Measurements from ENCODE around the gene HOXB1. TPM values are rescaled to one million over a fixed set of nuclear protein-coding genes. Genes with fewer than 3 reads are reported as not detected.
A peak's percentile ranks its signal among the peaks of the same experiment; 100 is the strongest.

Gene HOXB1
- polyA plus RNA-seq, 4 donors = not detected

DNA sequence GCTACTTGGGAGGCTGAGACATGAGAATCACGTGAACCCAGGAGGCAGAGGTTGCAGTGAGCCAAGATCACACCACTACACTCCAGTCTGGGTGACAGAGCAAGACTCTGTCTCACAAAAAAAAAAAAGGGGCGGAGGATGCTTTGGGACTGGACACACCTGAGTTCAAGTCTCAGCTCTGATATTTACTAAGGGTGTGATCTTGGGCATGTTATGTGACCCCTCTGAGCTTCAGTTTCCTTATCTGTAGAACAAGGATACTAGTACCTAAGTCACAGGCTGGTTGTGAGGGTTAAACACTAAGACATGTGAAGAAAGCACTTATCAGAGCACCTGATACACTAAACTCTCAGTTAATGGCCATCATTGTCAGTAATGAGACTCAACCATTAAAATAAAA, 25.9 kb downstream of the HOXB1 start:
- no peaks in the 10 kb centered on the region for H3K4me1 ChIP-seq (ENCODE audit: control insufficient read depth in 3 of 3, insufficient read depth in 2 of 3, low read depth in 1 of 3, low read length in 2 of 3)
- FAIRE-seq = no peak

DNA sequence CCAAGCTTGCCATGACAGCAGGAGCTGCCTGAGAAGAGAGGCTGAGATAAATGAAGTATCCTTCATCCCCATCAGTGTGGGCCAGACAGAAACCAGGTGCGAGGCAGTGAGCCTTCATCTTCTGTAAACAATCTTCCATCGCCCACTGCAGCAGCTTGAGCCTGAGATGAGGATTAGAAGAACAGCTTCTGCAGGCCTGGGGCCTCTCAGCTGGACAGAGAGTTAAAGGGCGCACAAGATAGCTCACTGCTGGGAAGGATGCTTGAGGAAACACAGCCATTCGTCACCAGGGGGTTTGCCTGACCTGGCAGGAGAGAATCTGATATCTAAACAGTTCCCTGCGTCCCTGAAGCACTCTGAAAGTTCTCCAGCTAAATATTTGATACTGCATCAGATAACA, 27.1 kb downstream of the HOXB1 start:
- Histone ChIP-seq H3K36me3 (ENCODE audit: control insufficient read depth in 3 of 3, insufficient read depth in 2 of 3, low read depth in 1 of 3, low read length in 3 of 3) (no peaks in the 10 kb centered on the region), H3K9me3 (ENCODE audit: control insufficient read depth in 2 of 2, insufficient read depth in 1 of 2, low read depth in 1 of 2, low read length in 1 of 2) (no peaks in the 10 kb centered on the region), H3K27me3 (ENCODE audit: control insufficient read depth in 3 of 3, insufficient read depth in 3 of 3, low read length in 3 of 3) (peaks cover 0 to 45% (median 0%) of the 10 kb centered on the region in 3 donors), H3K27ac (ENCODE audit: low read depth in 1 of 3, low read length in 2 of 3) (no peak overlapping the region), H3K4me1 (ENCODE audit: control insufficient read depth in 3 of 3, insufficient read depth in 2 of 3, low read depth in 1 of 3, low read length in 2 of 3) (no peaks in the 10 kb centered on the region), H3K4me3 (ENCODE audit: low read depth in 1 of 3, low read length in 3 of 3) (no peak overlapping the region)
- WGBS, 3 donors = 46 to 75% (median 68%) methylated on average over 5 of the region's 5 CpGs
- no peak for DNase-seq
- no peak for FAIRE-seq

More for the DNA sequence above, 25.9 kb downstream of the HOXB1 start:
- H3K36me3 ChIP-seq (ENCODE audit: control insufficient read depth in 3 of 3, insufficient read depth in 2 of 3, low read depth in 1 of 3, low read length in 3 of 3) = no peaks in the 10 kb centered on the region
- no peaks in the 10 kb centered on the region for H3K9me3 ChIP-seq (ENCODE audit: control insufficient read depth in 2 of 2, insufficient read depth in 1 of 2, low read depth in 1 of 2, low read length in 1 of 2)
- no peak overlapping the region for H3K4me3 ChIP-seq (ENCODE audit: low read depth in 1 of 3, low read length in 3 of 3)
- DNase-seq = no peak
- 66 to 87% (median 66%) methylated on average over 2 of the region's 2 CpGs for WGBS, 3 donors
- peaks cover 0 to 40% (median 0%) of the 10 kb centered on the region in 3 donors for H3K27me3 ChIP-seq (ENCODE audit: control insufficient read depth in 3 of 3, insufficient read depth in 3 of 3, low read length in 3 of 3)
- no peak overlapping the region for H3K27ac ChIP-seq (ENCODE audit: low read depth in 1 of 3, low read length in 2 of 3)

DNA sequence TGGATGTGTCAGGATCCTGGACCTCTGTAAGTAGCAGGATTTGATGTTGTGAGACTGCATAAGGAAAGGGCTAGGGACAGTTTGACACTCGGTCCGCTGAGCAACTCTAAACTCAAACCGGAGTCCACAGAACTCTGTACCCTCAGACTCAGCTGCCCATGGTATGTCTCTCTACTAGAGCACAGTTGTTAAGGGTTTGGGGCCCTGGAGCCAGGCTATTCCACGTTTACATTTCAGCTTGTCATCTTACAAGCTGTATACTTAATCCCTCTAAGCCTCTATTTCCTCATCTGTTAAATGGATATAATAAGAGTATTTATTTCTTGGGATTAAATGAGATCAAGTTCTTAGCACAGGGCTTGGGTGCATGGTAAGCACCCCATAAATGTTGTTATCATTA, 27.9 kb downstream of the HOXB1 start:
- WGBS, 3 donors = 69 to 78% (median 69%) methylated on average over 4 of the region's 4 CpGs
- no peaks in the 10 kb centered on the region for H3K9me3 ChIP-seq (ENCODE audit: control insufficient read depth in 2 of 2, insufficient read depth in 1 of 2, low read depth in 1 of 2, low read length in 1 of 2)
- no peak for FAIRE-seq
- H3K27ac ChIP-seq (ENCODE audit: low read depth in 1 of 3, low read length in 2 of 3) = no peak overlapping the region
- H3K36me3 ChIP-seq (ENCODE audit: control insufficient read depth in 3 of 3, insufficient read depth in 2 of 3, low read depth in 1 of 3, low read length in 3 of 3) = no peaks in the 10 kb centered on the region
- H3K4me1 ChIP-seq (ENCODE audit: control insufficient read depth in 3 of 3, insufficient read depth in 2 of 3, low read depth in 1 of 3, low read length in 2 of 3) = no peaks in the 10 kb centered on the region
- H3K27me3 ChIP-seq (ENCODE audit: control insufficient read depth in 3 of 3, insufficient read depth in 3 of 3, low read length in 3 of 3) = peaks cover 0 to 49% (median 0%) of the 10 kb centered on the region in 3 donors
- H3K4me3 ChIP-seq (ENCODE audit: low read depth in 1 of 3, low read length in 3 of 3) = no peak overlapping the region
- DNase-seq = no peak

DNA sequence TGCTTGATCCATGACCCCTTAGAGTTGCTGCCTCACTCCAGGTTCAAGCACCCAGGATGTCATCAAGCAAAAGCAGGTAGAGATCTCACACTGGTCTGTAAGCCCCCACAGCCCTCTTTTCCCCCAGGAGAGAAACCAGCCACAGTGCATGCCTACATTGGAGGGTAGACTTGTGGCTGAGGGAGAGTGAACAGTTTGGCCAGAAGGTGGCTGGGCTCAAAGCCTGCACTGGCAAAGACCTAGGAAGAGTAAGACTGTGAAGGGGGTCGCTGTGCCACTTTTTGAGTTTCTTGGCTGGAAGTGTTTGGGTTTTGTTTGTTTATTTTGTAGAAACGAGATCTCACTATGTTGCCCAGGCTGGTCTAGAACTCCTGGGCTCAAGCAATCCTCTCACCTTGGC, 28.5 kb downstream of the HOXB1 start:
- no peaks in the 10 kb centered on the region for H3K4me1 ChIP-seq (ENCODE audit: control insufficient read depth in 3 of 3, insufficient read depth in 2 of 3, low read depth in 1 of 3, low read length in 2 of 3)
- peaks cover 0 to 55% (median 0%) of the 10 kb centered on the region in 3 donors for H3K27me3 ChIP-seq (ENCODE audit: control insufficient read depth in 3 of 3, insufficient read depth in 3 of 3, low read length in 3 of 3)
- H3K36me3 ChIP-seq (ENCODE audit: control insufficient read depth in 3 of 3, insufficient read depth in 2 of 3, low read depth in 1 of 3, low read length in 3 of 3) = no peaks in the 10 kb centered on the region
- no peak overlapping the region for H3K27ac ChIP-seq (ENCODE audit: low read depth in 1 of 3, low read length in 2 of 3)
- no peak for DNase-seq
- H3K9me3 ChIP-seq (ENCODE audit: control insufficient read depth in 2 of 2, insufficient read depth in 1 of 2, low read depth in 1 of 2, low read length in 1 of 2) = no peaks in the 10 kb centered on the region
- no peak overlapping the region for H3K4me3 ChIP-seq (ENCODE audit: low read depth in 1 of 3, low read length in 3 of 3)
- WGBS, 3 donors = 45 to 72% (median 72%) methylated on average over 2 of the region's 2 CpGs
- FAIRE-seq = no peak

DNA sequence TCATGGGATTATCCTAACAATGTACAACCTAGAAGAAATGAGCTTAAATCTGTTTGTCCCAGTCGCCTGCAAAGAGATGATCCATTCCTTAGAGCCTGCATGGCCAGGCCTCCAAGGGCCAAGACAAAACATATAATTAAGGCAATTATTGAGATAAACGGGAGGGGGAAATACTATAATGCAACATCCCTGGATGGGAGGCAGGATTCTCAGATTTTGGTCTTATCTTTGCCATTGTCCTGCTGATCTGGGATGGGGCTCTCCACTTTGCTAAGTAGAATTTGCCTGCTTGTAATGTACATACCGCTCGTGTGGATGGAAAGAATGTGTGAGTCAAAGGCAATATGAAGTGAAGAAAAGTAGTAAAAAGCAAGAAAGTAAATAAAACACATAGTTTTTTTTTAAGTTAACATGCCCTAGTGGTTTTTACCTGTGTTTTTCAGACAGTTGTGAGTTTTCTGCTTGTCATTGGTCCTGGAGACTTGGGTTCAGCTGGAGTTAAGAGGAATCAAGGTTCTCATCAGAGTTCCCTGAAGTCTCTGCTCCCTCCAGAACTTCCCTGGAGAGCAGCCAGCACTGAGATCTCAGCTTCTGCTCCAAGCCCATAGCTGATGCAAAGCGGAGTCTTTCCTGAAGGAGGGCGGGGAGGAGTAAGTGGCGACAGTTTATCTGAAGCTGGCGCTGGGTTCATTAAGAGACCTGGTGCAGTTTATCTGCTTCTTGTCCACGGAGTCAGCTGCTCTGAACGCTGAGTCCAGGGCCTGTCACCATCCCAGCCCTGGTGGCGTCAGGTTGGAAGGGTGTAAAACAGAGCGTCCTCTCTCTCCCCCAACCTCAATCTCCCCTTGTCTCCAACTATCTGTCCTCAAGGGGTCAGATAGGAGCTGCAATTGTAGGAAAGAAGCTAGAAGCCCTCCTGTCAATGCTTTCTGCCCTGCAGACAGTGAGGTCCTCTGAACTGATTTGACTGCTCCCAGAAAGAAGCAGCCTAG, 30.1 kb downstream of the HOXB1 start:
- FAIRE-seq = no peak
- Histone ChIP-seq H3K9me3 (ENCODE audit: control insufficient read depth in 2 of 2, insufficient read depth in 1 of 2, low read depth in 1 of 2, low read length in 1 of 2) (no peaks in the 10 kb centered on the region), H3K36me3 (ENCODE audit: control insufficient read depth in 3 of 3, insufficient read depth in 2 of 3, low read depth in 1 of 3, low read length in 3 of 3) (no peaks in the 10 kb centered on the region), H3K4me1 (ENCODE audit: control insufficient read depth in 3 of 3, insufficient read depth in 2 of 3, low read depth in 1 of 3, low read length in 2 of 3) (no peaks in the 10 kb centered on the region), H3K4me3 (ENCODE audit: low read depth in 1 of 3, low read length in 3 of 3) (no peak overlapping the region), H3K27me3 (ENCODE audit: control insufficient read depth in 3 of 3, insufficient read depth in 3 of 3, low read length in 3 of 3) (peaks cover 0 to 51% (median 0%) of the 10 kb centered on the region in 3 donors), H3K27ac (ENCODE audit: low read depth in 1 of 3, low read length in 2 of 3) (peak overlapping the region in 2 of 3 donors; percentile 13 to 25)
- 38 to 51% (median 47%) methylated on average over 12 of the region's 12 CpGs for WGBS, 3 donors
- DNase-seq = peak in 1 of 2 donors; percentile 44

DNA sequence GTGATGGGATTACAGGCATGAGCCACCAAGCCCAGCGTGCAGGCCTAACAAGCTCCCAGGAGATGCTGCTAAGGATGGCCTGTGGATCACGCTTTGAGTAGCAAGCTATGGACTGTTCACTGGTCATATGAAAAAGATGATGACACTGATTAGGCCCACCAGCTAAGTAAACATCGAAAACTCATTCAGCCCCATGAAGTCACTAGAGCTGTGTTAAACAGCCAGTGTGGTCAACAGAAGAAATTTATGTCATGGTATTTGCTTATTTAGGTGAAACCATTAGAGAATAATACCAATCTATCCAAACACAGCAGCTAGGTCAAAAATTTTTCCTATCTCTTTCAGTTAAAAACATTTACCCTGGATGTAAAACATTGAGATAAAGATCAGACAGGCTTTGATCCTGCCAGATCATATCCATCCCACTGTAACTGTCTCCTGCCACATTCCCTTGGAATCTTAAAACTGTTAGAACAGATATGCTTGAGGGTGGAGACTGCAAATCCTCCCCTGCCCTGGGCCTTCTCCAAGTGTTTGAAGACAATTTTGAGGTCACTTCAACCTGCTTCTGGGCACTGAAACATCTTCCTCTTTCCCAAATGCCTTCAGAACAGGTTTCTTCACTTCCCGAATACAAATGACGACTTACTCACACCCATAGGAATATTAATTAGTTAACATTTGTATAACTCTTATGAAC, 30.9 kb downstream of the HOXB1 start:
- Histone ChIP-seq H3K27ac (ENCODE audit: low read depth in 1 of 3, low read length in 2 of 3) (peak overlapping the region in 1 of 3 donors; percentile 13), H3K27me3 (ENCODE audit: control insufficient read depth in 3 of 3, insufficient read depth in 3 of 3, low read length in 3 of 3) (peaks cover 0 to 57% (median 0%) of the 10 kb centered on the region in 3 donors)

DNA sequence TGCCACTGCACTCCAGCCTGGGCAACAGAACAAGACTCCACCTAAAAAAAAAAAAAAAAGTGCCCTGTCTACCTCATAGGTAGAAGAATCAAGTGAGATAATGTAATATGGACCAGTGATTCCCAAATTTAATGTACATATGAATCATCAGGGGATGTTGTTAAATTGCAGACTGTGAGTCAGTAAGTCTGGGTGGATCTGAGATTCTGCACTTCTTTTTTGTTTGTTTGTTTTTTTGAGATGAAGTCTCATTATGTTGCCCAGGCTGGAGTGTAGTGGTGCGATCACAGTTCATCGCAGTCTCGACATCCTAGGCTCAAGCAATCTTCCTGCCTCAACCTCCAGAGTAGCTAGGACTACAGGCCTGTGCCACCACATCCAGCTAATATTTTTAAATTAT, 31.6 kb downstream of the HOXB1 start:
- Histone ChIP-seq H3K27ac (ENCODE audit: low read depth in 1 of 3, low read length in 2 of 3) (no peak overlapping the region), H3K36me3 (ENCODE audit: control insufficient read depth in 3 of 3, insufficient read depth in 2 of 3, low read depth in 1 of 3, low read length in 3 of 3) (no peaks in the 10 kb centered on the region), H3K4me3 (ENCODE audit: low read depth in 1 of 3, low read length in 3 of 3) (no peak overlapping the region), H3K9me3 (ENCODE audit: control insufficient read depth in 2 of 2, insufficient read depth in 1 of 2, low read depth in 1 of 2, low read length in 1 of 2) (no peaks in the 10 kb centered on the region), H3K4me1 (ENCODE audit: control insufficient read depth in 3 of 3, insufficient read depth in 2 of 3, low read depth in 1 of 3, low read length in 2 of 3) (no peaks in the 10 kb centered on the region), H3K27me3 (ENCODE audit: control insufficient read depth in 3 of 3, insufficient read depth in 3 of 3, low read length in 3 of 3) (peaks cover 0 to 58% (median 0%) of the 10 kb centered on the region in 3 donors)
- WGBS, 3 donors = 89 to 95% (median 92%) methylated on average over 3 of the region's 3 CpGs
- DNase-seq = no peak
- no peak for FAIRE-seq

More for the DNA sequence above, 30.9 kb downstream of the HOXB1 start:
- 90 to 92% (median 92%) methylated on average over 5 of the region's 5 CpGs for WGBS, 3 donors
- H3K9me3 ChIP-seq (ENCODE audit: control insufficient read depth in 2 of 2, insufficient read depth in 1 of 2, low read depth in 1 of 2, low read length in 1 of 2) = no peaks in the 10 kb centered on the region
- no peaks in the 10 kb centered on the region for H3K36me3 ChIP-seq (ENCODE audit: control insufficient read depth in 3 of 3, insufficient read depth in 2 of 3, low read depth in 1 of 3, low read length in 3 of 3)
- H3K4me1 ChIP-seq (ENCODE audit: control insufficient read depth in 3 of 3, insufficient read depth in 2 of 3, low read depth in 1 of 3, low read length in 2 of 3) = no peaks in the 10 kb centered on the region
- H3K4me3 ChIP-seq (ENCODE audit: low read depth in 1 of 3, low read length in 3 of 3) = no peak overlapping the region
- DNase-seq = no peak
- no peak for FAIRE-seq

DNA sequence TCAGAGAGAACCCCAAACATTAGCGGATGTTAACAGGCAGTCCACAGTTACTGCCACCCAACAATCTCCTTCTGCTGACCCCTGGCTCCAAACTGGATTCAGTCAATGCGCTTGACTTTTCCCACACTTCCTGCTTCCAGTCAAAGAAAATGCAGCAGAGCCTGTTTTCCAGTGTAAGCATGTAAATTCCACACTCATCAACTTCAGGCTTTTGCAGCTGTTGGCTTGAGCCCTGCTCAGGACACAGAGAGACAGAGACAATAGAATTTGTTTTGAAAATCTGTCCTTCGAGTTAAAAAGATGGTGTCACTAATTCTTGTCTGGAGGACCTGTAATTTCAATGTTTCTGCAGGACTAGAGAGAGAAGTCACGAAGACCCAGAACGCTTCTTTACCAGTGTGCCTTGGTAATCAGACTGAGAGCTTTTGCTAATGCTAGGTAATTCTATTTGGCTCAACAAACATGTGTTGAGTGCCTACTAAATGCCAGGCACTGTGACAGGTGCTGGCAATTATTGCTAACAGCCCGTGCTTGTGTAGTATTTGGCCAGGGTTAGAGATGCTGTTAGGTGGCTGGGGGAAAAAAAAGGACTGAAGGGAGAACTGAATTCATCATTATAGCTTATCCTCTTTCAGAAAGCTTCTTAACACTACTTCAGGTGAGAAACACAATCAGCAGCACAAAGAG, 32.5 kb downstream of the HOXB1 start:
- peaks cover 0 to 58% (median under 1%) of the 10 kb centered on the region in 3 donors for H3K27me3 ChIP-seq (ENCODE audit: control insufficient read depth in 3 of 3, insufficient read depth in 3 of 3, low read length in 3 of 3)
- WGBS, 3 donors = 56 to 68% (median 67%) methylated on average over 6 of the region's 6 CpGs

More for the DNA sequence above, 32.5 kb downstream of the HOXB1 start:
- DNase-seq = no peak
- Histone ChIP-seq H3K9me3 (ENCODE audit: control insufficient read depth in 2 of 2, insufficient read depth in 1 of 2, low read depth in 1 of 2, low read length in 1 of 2) (no peaks in the 10 kb centered on the region), H3K4me3 (ENCODE audit: low read depth in 1 of 3, low read length in 3 of 3) (no peak overlapping the region), H3K27ac (ENCODE audit: low read depth in 1 of 3, low read length in 2 of 3) (peak overlapping the region in 1 of 3 donors; percentile 23), H3K4me1 (ENCODE audit: control insufficient read depth in 3 of 3, insufficient read depth in 2 of 3, low read depth in 1 of 3, low read length in 2 of 3) (no peaks in the 10 kb centered on the region), H3K36me3 (ENCODE audit: control insufficient read depth in 3 of 3, insufficient read depth in 2 of 3, low read depth in 1 of 3, low read length in 3 of 3) (no peaks in the 10 kb centered on the region)
- no peak for FAIRE-seq

Data from small intestine (tissue), 7 donors.